Measurements from ENCODE around the gene ATP1A3. TPM values are rescaled to one million over a fixed set of nuclear protein-coding genes. Genes with fewer than 3 reads are reported as not detected.
A peak's percentile ranks its signal among the peaks of the same experiment; 100 is the strongest.

The ATP1A3 gene
- total and polyA plus RNA-seq, 2 donors (not counting 1 experiment from before 2014, with no cell fraction given) = 1.2 to 3.8 TPM

- DNase-seq (no peak), ATAC-seq (ENCODE audit: low read depth) (no peak)
- Histone ChIP-seq H3K4me2 (replicated peaks; ENCODE audit: low read depth, low read length, poor library complexity, severe bottlenecking) (no peak overlapping the region), H3K4me3 (ENCODE audit: control extremely low read depth in 1 of 5, extremely low read depth in 1 of 5, insufficient read depth in 1 of 5, low read depth in 2 of 5, low read length in 4 of 5) (no peak overlapping the region), H2AFZ (ENCODE audit: insufficient read depth, low read depth, low read length, poor library complexity, severe bottlenecking) (no peak overlapping the region), H3K36me3 (replicated peaks in 1 of 2; ENCODE audit: control extremely low read depth in 1 of 2, control insufficient read depth in 1 of 2, extremely low read depth in 1 of 2, insufficient read depth in 2 of 2, low read length in 1 of 2) (no peaks in the 10 kb centered on the region), H3K4me1 (ENCODE audit: control insufficient read depth in 2 of 2, insufficient read depth in 2 of 2, low read length in 2 of 2) (peaks cover 45 to 69% of the 10 kb centered on the region in 2 donors), H3K27me3 (replicated peaks in 1 of 4; ENCODE audit: control extremely low read depth in 1 of 4, control insufficient read depth in 3 of 4, insufficient read depth in 4 of 4, low read length in 3 of 4) (peaks cover 0 to 16% (median 0%) of the 10 kb centered on the region in 4 experiments), H3K79me2 (ENCODE audit: control insufficient read depth, insufficient read depth, low read length) (peaks cover 11% of the 10 kb centered on the region), H3K27ac (ENCODE audit: low read length in 2 of 2) (no peak overlapping the region), H3K9me3 (ENCODE audit: control extremely low read depth in 1 of 3, control insufficient read depth in 2 of 3, insufficient read depth in 1 of 3, low read length in 2 of 3) (no peaks in the 10 kb centered on the region), H3K9ac (ENCODE audit: low read length) (no peak overlapping the region), H4K20me1 (ENCODE audit: control insufficient read depth, insufficient read depth, low read length, poor library complexity, severe bottlenecking) (no peaks in the 10 kb centered on the region)
- Mint-ChIP-seq H3K27me3 (peaks cover 5% of the 10 kb centered on the region), H3K4me3 (no peak overlapping the region), H3K27ac (peak overlapping the region; percentile 50), H3K9me3 (ENCODE audit: insufficient read depth) (no peaks in the 10 kb centered on the region), H3K4me1 (peaks cover 63% of the 10 kb centered on the region)
- 95% methylated on average over 26 of the region's 29 CpGs for WGBS (ENCODE audit: insufficient coverage)
- no peak for TF ChIP-seq EZH2 (IDR thresholded peaks at IDR 0.05; ENCODE audit: borderline replicate concordance, insufficient read depth, low read depth, low read length, poor library complexity, severe bottlenecking)
- TF ChIP-seq CTCF (IDR thresholded peaks at IDR 0.05) = no peak
- ChIA-PET POLR2A (interaction anchor here (0.8 kb wide), 1 partner anchor 26 kb away, joined by 3 read pairs; the partner anchor contains the start of gene RABAC1), CTCF (interaction anchor here (4.4 to 5.4 kb wide), 2 partner anchors 11 to 59 kb away, joined by 28 to 54 read pairs; no protein-coding TSS in a partner anchor)
- intact Hi-C loops (cut with micrococcal nuclease) = no loop called here
Observed at GRCh38 chr19:41932720-41933332, 61.2 kb downstream of the ATP1A3 start.

- Histone ChIP-seq H3K4me2 (replicated peaks; ENCODE audit: low read depth, low read length, poor library complexity, severe bottlenecking) (no peak overlapping the region), H2AFZ (ENCODE audit: insufficient read depth, low read depth, low read length, poor library complexity, severe bottlenecking) (no peak overlapping the region), H3K9me3 (ENCODE audit: control extremely low read depth in 1 of 3, control insufficient read depth in 2 of 3, insufficient read depth in 1 of 3, low read length in 2 of 3) (no peaks in the 10 kb centered on the region), H3K79me2 (ENCODE audit: control insufficient read depth, insufficient read depth, low read length) (peaks cover 11% of the 10 kb centered on the region), H3K4me3 (ENCODE audit: control extremely low read depth in 1 of 5, extremely low read depth in 1 of 5, insufficient read depth in 1 of 5, low read depth in 2 of 5, low read length in 4 of 5) (no peak overlapping the region), H3K9ac (ENCODE audit: low read length) (no peak overlapping the region), H4K20me1 (ENCODE audit: control insufficient read depth, insufficient read depth, low read length, poor library complexity, severe bottlenecking) (no peaks in the 10 kb centered on the region), H3K27ac (ENCODE audit: low read length in 2 of 2) (no peak overlapping the region), H3K36me3 (replicated peaks in 1 of 2; ENCODE audit: control extremely low read depth in 1 of 2, control insufficient read depth in 1 of 2, extremely low read depth in 1 of 2, insufficient read depth in 2 of 2, low read length in 1 of 2) (no peaks in the 10 kb centered on the region), H3K4me1 (ENCODE audit: control insufficient read depth in 2 of 2, insufficient read depth in 2 of 2, low read length in 2 of 2) (peaks cover 50 to 69% of the 10 kb centered on the region in 2 donors), H3K27me3 (replicated peaks in 1 of 4; ENCODE audit: control extremely low read depth in 1 of 4, control insufficient read depth in 3 of 4, insufficient read depth in 4 of 4, low read length in 3 of 4) (peaks cover 0 to 20% (median 2%) of the 10 kb centered on the region in 4 experiments)
- 64% methylated on average over 7 of the region's 11 CpGs for WGBS (ENCODE audit: insufficient coverage)
- Mint-ChIP-seq H3K4me3 (no peak overlapping the region), H3K4me1 (peaks cover 59% of the 10 kb centered on the region), H3K27ac (no peak overlapping the region), H3K9me3 (ENCODE audit: insufficient read depth) (no peaks in the 10 kb centered on the region), H3K27me3 (peaks cover 5% of the 10 kb centered on the region)
- no peak for TF ChIP-seq CTCF (IDR thresholded peaks at IDR 0.05)
- TF ChIP-seq EZH2 (IDR thresholded peaks at IDR 0.05; ENCODE audit: borderline replicate concordance, insufficient read depth, low read depth, low read length, poor library complexity, severe bottlenecking) = no peak
- ChIA-PET POLR2A (no interaction called here), CTCF (interaction anchor here (1.0 to 5.4 kb wide), 4 partner anchors 12 to 59 kb away, joined by 3 to 54 read pairs (median 21); no protein-coding TSS in a partner anchor)
- intact Hi-C loops (cut with micrococcal nuclease) = no loop called here
- DNase-seq = no peak
- ATAC-seq (ENCODE audit: low read depth) = no peak
Observed at GRCh38 chr19:41932259-41932719, 61.7 kb downstream of the ATP1A3 start.

All from B cell (primary cell).